Measurements from ENCODE around the gene PAH.

- TF ChIP-seq FOXP2 (optimal IDR thresholded peaks at IDR 0.05; ENCODE audit: borderline replicate concordance, extremely low read depth, extremely low read length, insufficient read depth), result no peak
- TF ChIP-seq SIN3A (IDR thresholded peaks at IDR 0.05; ENCODE audit: borderline replicate concordance, insufficient read depth, low read length), result no peak
- no peak for TF ChIP-seq POLR2AphosphoS5 (IDR thresholded peaks at IDR 0.05; ENCODE audit: low read depth, low read length)
These were observed 6.9 kb downstream of the PAH start for GRCh38 chr12:102910137-102910536.
